CD4-positive, alpha-beta T cell treated with Interleukin-17A for 1 hour (primary cell): ENCODE results near the gene PTGES3.
"Not testable (repeated sequence)": the region's sequence is repeated elsewhere in the genome, so short reads cannot be mapped to it uniquely, and the experiment has no call there.

Experiments used
- DNase-seq: peaks from one replicate; pipeline ENCODE4 v3.0.0-alpha.2; 2020

PTGES3 gene

GRCh38 chr12:56688129-56688845 lies at the start of gene PTGES3:
PTGES3 (minus strand) TSS chr12:56688284; CDS start chr12:56687999, 285 bp downstream.
- DNase-seq, result peak; percentile 98

- no peak for DNase-seq
Observed at GRCh38 chr12:56728139-56728861, 40.2 kb upstream of the PTGES3 start.

GRCh38 chr12:56726196-56726675 lies 38.2 kb upstream of the PTGES3 start:
- DNase-seq, result not testable (repeated sequence)

GRCh38 chr12:56725723-56726102 lies 37.6 kb upstream of the PTGES3 start:
- no peak for DNase-seq

- peak; percentile 99 for DNase-seq
Observed at GRCh38 chr12:56724972-56725722, 37.1 kb upstream of the PTGES3 start, which contains the start of gene NACA. NACA (minus strand) TSS chr12:56725299; CDS start chr12:56724521, 778 bp downstream.

- DNase-seq, result no peak
Observed at GRCh38 chr12:56724701-56724971, 36.6 kb upstream of the PTGES3 start.

- peak; percentile 28 for DNase-seq
Observed at GRCh38 chr12:56723889-56724700, 36.0 kb upstream of the PTGES3 start.

GRCh38 chr12:56723352-56723751 lies 35.3 kb upstream of the PTGES3 start:
- DNase-seq, result no peak

GRCh38 chr12:56722832-56723231 lies 34.7 kb upstream of the PTGES3 start:
- DNase-seq, result no peak

- DNase-seq, result no peak
Observed at GRCh38 chr12:56721721-56722120, 33.6 kb upstream of the PTGES3 start.

GRCh38 chr12:56721216-56721615 lies 33.1 kb upstream of the PTGES3 start:
- no peak for DNase-seq

- DNase-seq, result no peak
Observed at GRCh38 chr12:56720731-56721151, 32.7 kb upstream of the PTGES3 start.

GRCh38 chr12:56719056-56719455 lies 31.0 kb upstream of the PTGES3 start:
- DNase-seq, result no peak

GRCh38 chr12:56718636-56719035 lies 30.6 kb upstream of the PTGES3 start:
- DNase-seq, result no peak

GRCh38 chr12:56718149-56718548 lies 30.1 kb upstream of the PTGES3 start:
- no peak for DNase-seq

- DNase-seq, result no peak
Observed at GRCh38 chr12:56716933-56717880, 29.1 kb upstream of the PTGES3 start.

- no peak for DNase-seq
Observed at GRCh38 chr12:56716458-56716857, 28.4 kb upstream of the PTGES3 start.

- DNase-seq, result no peak
Observed at GRCh38 chr12:56715798-56716197, 27.7 kb upstream of the PTGES3 start.

GRCh38 chr12:56714431-56714929 lies 26.4 kb upstream of the PTGES3 start:
- no peak for DNase-seq

- no peak for DNase-seq
Observed at GRCh38 chr12:56713345-56713744, 25.3 kb upstream of the PTGES3 start.

- no peak for DNase-seq
Observed at GRCh38 chr12:56709759-56710376, 21.8 kb upstream of the PTGES3 start.
